Mesothelial cell of epicardium (in vitro differentiated cells): ENCODE results near the gene MYCBP. TPM values are rescaled to one million over a fixed set of nuclear protein-coding genes. Genes with fewer than 3 reads are reported as not detected.

ENCODE experiments used
- DNase-seq, 2 experiments: peaks; one replicate each; pipeline ENCODE4 v3.0.0; 2021; ENCODE audit warnings: low spot score in 2 of 2; ENCODE audit not compliant: unreplicated experiment in 2 of 2
- H3K27ac Mint-ChIP-seq: 2 replicates; pipeline ENCODE4 v1.8.0; 2021; ENCODE audit warnings: mixed read lengths
- H3K27me3 Mint-ChIP-seq: 2 replicates; pipeline ENCODE4 v1.8.0; 2021; ENCODE audit warnings: low read depth, mixed read lengths
- H3K36me3 Mint-ChIP-seq: 2 replicates; pipeline ENCODE4 v1.8.0; 2021; ENCODE audit warnings: mixed read lengths
- H3K4me1 Mint-ChIP-seq: 2 replicates; pipeline ENCODE4 v1.8.0; 2021; ENCODE audit warnings: mixed read lengths
- H3K4me3 Mint-ChIP-seq: 2 replicates; pipeline ENCODE4 v1.8.0; 2021; ENCODE audit warnings: mild to moderate bottlenecking, moderate library complexity, mixed read lengths
- H3K9me3 Mint-ChIP-seq: 2 replicates; pipeline ENCODE4 v1.8.0; 2021; ENCODE audit warnings: mixed read lengths
- total RNA-seq: library from RNA; stranded (reverse); gene quantifications from 3 replicates; pipeline ENCODE4 v1.2.1, GENCODE V29; 2021
- TF ChIP-seq, protein P1 (sequence below): fragments of 200-600 bp; sonication (generic); IDR thresholded peaks from one replicate; pipeline ENCODE4 v1.5.0; 2021; ENCODE audit warnings: antibody characterized with exemption; ENCODE audit not compliant: unreplicated experiment

MYCBP gene
- total RNA-seq, 1 donor from 2014 or later, result 12.2 TPM

DNA sequence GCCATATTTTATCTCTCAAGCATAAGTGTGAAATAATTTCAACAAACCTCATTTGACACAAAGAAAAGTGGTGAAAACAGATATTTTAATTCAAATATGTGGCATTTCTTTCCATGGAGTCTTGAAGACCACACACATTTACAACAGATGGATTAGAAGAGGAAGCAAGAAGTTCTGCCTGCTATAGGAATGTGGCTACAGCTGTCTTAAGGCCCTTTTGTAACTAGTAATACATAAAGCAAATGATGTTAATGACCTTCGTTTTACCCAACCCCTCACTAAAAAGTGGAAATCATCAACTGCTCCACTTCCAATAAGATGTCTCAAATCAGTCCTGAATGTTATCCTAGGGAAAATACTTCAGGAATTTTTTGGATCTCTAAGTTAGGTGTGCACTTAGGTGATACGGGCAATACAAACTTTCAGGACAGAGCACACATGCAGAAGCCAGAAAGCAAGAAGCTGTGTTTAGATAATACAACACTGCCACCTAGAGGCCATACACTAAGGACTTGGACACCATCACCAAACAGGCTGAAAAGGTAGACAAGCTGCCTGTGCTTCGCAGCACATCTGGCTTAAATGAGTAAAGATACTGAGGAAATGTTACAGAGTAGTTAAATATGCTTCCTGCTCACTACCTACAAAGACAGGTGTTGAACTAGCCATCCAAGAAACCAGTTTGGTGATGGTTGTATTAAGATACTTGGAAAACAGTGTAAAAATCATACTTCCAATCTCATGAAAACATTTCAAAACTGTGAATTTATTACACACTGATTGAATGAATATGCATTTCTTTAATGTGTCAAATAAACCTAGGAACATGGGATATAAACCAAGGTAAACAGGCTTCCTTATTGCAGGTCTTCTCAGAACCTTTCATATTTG is 38.0 kb downstream of the MYCBP start:
- no peaks in the 10 kb centered on the region for H3K9me3 Mint-ChIP-seq
- no peaks in the 10 kb centered on the region for H3K4me1 Mint-ChIP-seq
- TF ChIP-seq, protein P1, sequence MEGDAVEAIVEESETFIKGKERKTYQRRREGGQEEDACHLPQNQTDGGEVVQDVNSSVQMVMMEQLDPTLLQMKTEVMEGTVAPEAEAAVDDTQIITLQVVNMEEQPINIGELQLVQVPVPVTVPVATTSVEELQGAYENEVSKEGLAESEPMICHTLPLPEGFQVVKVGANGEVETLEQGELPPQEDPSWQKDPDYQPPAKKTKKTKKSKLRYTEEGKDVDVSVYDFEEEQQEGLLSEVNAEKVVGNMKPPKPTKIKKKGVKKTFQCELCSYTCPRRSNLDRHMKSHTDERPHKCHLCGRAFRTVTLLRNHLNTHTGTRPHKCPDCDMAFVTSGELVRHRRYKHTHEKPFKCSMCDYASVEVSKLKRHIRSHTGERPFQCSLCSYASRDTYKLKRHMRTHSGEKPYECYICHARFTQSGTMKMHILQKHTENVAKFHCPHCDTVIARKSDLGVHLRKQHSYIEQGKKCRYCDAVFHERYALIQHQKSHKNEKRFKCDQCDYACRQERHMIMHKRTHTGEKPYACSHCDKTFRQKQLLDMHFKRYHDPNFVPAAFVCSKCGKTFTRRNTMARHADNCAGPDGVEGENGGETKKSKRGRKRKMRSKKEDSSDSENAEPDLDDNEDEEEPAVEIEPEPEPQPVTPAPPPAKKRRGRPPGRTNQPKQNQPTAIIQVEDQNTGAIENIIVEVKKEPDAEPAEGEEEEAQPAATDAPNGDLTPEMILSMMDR, result peak; percentile 86
- peaks cover 33% of the 10 kb centered on the region for H3K27me3 Mint-ChIP-seq
- peaks cover 16% of the 10 kb centered on the region for H3K36me3 Mint-ChIP-seq
- H3K27ac Mint-ChIP-seq, result no peak overlapping the region
- H3K4me3 Mint-ChIP-seq, result no peak overlapping the region
- no peak for DNase-seq

DNA sequence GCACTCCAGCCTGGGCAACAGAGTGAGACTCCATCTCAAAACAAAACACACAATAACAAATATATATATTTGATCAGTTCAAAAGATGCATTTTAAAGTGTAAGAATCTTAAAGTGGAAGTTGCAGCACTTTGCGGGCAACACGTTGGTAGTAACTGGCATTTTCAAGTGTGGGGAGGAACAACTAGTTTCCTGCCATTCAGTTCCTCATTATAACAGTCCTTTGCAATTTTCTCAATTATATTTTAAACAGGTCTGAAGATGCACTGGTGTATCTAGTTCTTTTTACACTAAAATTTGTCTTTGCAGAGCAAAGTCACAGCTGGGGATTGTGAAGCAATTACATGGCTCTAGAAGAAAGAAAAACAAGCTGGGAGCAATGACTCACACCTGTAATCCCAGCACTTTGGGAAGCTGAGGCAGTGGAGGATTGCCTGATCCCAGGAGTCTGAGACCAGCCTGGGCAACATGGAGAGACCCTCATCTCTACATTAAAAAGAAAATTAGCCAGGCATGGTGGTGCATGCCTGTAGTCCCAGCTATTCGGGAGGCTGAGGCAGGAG is 38.8 kb downstream of the MYCBP start:
- Mint-ChIP-seq H3K4me1 (no peaks in the 10 kb centered on the region), H3K9me3 (no peaks in the 10 kb centered on the region), H3K27ac (no peak overlapping the region), H3K4me3 (no peak overlapping the region), H3K36me3 (peaks cover 13% of the 10 kb centered on the region), H3K27me3 (peaks cover 42% of the 10 kb centered on the region)
- no peak for DNase-seq
- TF ChIP-seq, protein P1, result no peak

DNA sequence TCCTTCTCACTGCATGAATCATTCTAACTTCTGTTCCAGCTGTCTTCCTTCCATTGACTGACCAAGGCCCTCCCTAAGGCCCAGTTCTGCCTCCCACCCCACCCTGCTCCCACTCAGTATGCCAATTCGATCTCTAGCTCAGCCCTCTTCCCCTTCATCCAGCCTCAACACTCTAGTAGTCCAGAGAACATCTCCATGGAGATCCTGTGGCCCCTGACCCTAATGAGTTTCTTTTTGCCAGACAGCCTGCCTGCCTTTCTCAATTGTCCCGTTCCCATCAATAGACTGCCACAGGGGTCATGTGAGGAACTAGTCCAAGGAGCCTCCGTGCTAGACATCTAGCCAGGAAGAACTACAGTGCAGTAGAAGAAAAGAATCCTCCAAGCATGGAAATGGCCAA is 40.0 kb downstream of the MYCBP start:
- Mint-ChIP-seq H3K4me1 (no peaks in the 10 kb centered on the region), H3K9me3 (no peaks in the 10 kb centered on the region), H3K36me3 (peaks cover 2% of the 10 kb centered on the region), H3K27me3 (peaks cover 47% of the 10 kb centered on the region), H3K27ac (no peak overlapping the region), H3K4me3 (no peak overlapping the region)
- no peak for DNase-seq
- TF ChIP-seq, protein P1, result no peak

DNA sequence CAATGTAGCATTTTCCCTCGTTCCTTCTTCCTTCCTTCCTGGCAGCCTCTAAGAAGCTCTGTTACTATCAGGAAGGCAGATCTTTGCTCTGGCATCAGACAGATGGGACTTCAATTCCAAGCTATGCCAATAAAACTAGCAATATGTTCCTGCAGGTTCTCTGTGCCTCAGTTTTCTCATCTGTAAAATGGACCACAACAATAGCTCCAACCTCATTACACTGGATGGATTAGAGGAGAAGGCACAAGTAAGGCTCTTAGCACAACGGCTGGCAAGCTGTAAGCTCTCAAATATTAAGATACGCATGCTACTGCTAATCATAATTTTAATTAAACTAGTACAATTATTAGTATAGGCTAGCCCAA is 40.8 kb downstream of the MYCBP start:
- TF ChIP-seq, protein P1, result no peak
- no peak overlapping the region for H3K4me3 Mint-ChIP-seq
- H3K9me3 Mint-ChIP-seq, result no peaks in the 10 kb centered on the region
- H3K27ac Mint-ChIP-seq, result no peak overlapping the region
- H3K4me1 Mint-ChIP-seq, result no peaks in the 10 kb centered on the region
- DNase-seq, result no peak
- H3K36me3 Mint-ChIP-seq, result no peaks in the 10 kb centered on the region
- peaks cover 54% of the 10 kb centered on the region for H3K27me3 Mint-ChIP-seq

DNA sequence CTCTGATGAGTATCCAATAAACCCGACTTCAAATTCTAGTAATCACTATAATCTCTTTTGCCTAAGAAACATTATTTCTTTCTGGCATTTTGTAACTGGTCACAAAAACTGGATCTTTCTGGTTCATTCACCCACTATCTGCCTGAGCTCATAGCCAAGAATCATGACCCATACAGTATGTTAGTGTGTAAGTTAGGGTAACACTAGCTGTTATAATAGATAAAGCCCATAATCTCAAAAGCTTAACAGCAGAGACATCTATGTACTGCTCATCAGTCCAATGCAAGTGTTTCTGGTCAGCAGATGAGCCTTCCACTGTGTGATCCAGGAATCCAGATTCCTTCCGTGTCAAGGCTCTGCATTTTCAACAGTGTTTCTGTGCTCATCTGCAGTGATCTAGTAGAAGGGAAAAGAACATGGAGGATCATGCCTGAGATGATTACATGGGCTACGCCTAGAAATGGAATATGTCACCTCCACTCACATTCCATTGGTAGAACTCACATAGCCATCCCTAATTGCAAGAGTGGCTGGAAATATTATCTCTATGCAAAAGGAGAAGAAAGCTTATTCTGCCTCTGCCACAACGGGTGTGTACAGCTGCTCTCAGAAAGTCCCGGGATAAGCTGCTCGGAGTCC is 41.3 kb downstream of the MYCBP start:
- H3K27me3 Mint-ChIP-seq, result peaks cover 59% of the 10 kb centered on the region
- H3K9me3 Mint-ChIP-seq, result no peaks in the 10 kb centered on the region
- no peak overlapping the region for H3K4me3 Mint-ChIP-seq
- H3K4me1 Mint-ChIP-seq, result no peaks in the 10 kb centered on the region
- DNase-seq, result no peak
- TF ChIP-seq, protein P1, result no peak
- no peaks in the 10 kb centered on the region for H3K36me3 Mint-ChIP-seq
- H3K27ac Mint-ChIP-seq, result no peak overlapping the region
